Fibroblast of the aortic adventitia (primary cell): ENCODE measurements around the gene MYO7A. TPM values are rescaled to one million over a fixed set of nuclear protein-coding genes. Genes with fewer than 3 reads are reported as not detected.

Experiments
- DNase-seq: peaks from one replicate; pipeline ENCODE4 v3.0.0-alpha.2; 2010; ENCODE audit warnings: low read depth
- H3K4me3 ChIP-seq: 2 replicates; pipeline ENCODE4 v1.5.1; 2011; ENCODE audit warnings: low read depth, mild to moderate bottlenecking, control low read depth, low read length, moderate library complexity
- total RNA-seq: library from RNA; depleted of rRNA; stranded (reverse); fragments of >200 nt; gene quantifications from 2 replicates; pipeline ENCODE4 v1.2.3, GENCODE V29; 2012; ENCODE audit warnings: low replicate concordance
- TF ChIP-seq, protein P1 (sequence below): IDR thresholded peaks from 2 replicates; pipeline ENCODE4 v1.5.1; 2011; ENCODE audit warnings: mild to moderate bottlenecking, low read length, control low read depth, inconsistent platforms; ENCODE audit not compliant: insufficient read depth

Gene MYO7A
- total RNA-seq, 1 donor = 0.45 TPM

DNA sequence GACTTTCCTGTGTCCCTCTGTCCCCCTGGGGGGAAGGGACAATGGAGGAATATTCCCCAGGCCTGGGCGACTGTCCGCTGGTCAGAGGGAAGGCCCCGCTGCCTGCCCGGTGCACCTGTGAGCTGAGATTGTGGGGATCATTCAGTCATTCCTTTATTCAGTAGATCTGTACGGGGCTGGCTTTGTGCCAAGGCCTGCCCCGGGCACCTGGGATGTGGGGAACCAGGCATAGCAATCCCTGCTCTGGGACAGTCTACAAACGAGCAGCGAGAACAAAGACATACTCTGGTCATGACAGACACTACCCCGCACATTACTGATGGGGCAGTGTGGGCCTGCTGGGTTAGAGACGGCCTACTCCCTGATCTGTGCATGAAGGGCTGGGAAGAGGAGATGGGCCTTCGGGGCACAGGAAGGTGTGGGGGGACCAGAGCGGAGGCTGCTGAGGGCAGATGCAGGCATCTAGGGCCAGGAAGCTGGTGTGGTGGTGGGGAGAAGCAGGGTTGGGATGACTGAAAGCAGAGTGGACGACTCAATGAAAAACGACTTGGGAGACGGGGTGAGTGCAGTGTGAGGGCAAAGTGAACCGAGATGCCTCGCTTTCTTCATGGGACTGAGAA lies 1.8 kb upstream of the MYO7A start:
- TF ChIP-seq, protein P1, sequence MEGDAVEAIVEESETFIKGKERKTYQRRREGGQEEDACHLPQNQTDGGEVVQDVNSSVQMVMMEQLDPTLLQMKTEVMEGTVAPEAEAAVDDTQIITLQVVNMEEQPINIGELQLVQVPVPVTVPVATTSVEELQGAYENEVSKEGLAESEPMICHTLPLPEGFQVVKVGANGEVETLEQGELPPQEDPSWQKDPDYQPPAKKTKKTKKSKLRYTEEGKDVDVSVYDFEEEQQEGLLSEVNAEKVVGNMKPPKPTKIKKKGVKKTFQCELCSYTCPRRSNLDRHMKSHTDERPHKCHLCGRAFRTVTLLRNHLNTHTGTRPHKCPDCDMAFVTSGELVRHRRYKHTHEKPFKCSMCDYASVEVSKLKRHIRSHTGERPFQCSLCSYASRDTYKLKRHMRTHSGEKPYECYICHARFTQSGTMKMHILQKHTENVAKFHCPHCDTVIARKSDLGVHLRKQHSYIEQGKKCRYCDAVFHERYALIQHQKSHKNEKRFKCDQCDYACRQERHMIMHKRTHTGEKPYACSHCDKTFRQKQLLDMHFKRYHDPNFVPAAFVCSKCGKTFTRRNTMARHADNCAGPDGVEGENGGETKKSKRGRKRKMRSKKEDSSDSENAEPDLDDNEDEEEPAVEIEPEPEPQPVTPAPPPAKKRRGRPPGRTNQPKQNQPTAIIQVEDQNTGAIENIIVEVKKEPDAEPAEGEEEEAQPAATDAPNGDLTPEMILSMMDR = no peak
- no peak for DNase-seq

GRCh38 chr11:77126861-77127234 lies 1.2 kb upstream of the MYO7A start:
- DNase-seq = no peak
- peak overlapping the region; percentile 68 for H3K4me3 ChIP-seq
- TF ChIP-seq, protein P1 = no peak

More for the DNA sequence above, 1.8 kb upstream of the MYO7A start:
- H3K4me3 ChIP-seq = no peak overlapping the region

DNA sequence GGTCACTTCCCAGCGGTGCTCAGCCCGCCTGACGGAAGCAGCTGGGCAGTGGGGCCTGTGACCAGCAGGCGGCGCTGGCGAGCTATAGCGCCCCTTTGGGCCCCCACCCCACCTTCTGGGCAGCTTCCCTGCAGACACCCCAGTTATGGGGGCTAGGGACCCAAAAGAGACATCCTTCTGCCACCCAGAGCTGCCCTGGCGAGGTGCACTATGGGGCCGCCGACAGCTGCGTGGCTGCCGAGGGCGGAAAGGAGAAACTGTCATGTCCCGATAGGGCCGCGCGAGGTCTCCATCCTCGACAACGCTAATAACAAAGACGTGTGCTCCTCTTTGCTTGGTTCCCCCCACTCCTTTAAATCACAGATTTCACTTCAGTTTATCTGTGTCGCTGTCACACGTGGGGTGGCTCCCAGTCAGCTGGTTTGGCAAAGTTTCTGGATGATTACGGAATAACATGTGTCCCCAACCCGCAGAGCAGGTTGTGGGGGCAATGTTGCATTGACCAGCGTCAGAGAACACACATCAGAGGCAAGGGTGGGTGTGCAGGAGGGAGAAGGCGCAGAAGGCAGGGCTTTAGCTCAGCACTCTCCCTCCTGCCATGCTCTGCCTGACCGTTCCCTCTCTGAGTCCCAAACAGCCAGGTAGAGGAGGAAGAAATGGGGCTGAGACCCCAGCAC lies 673 bp upstream of the MYO7A start:
- DNase-seq = peak; percentile 51
- H3K4me3 ChIP-seq = peak overlapping the region; percentile 68
- TF ChIP-seq, protein P1 = peak; percentile 98

GRCh38 chr11:77129069-77129841 lies 1.2 kb downstream of the MYO7A start:
- TF ChIP-seq, protein P1 = no peak
- no peak overlapping the region for H3K4me3 ChIP-seq

GRCh38 chr11:77129842-77130756 lies 2.1 kb downstream of the MYO7A start:
- DNase-seq = no peak
- H3K4me3 ChIP-seq = no peak overlapping the region
- TF ChIP-seq, protein P1 = no peak

More at GRCh38 chr11:77129069-77129841, 1.2 kb downstream of the MYO7A start:
- DNase-seq = no peak
